Measurements from ENCODE around the gene FIS1.
A peak's percentile ranks its signal among the peaks of the same experiment; 100 is the strongest.
"Not testable (repeated sequence)": the region's sequence is repeated elsewhere in the genome, so short reads cannot be mapped to it uniquely, and the experiment has no call there.

Gene FIS1

GRCh38 chr7:101258243-101258731 is 13.4 kb upstream of the FIS1 start:
- DNase-seq (ENCODE audit: low read depth, low spot score) = no peak

DNA sequence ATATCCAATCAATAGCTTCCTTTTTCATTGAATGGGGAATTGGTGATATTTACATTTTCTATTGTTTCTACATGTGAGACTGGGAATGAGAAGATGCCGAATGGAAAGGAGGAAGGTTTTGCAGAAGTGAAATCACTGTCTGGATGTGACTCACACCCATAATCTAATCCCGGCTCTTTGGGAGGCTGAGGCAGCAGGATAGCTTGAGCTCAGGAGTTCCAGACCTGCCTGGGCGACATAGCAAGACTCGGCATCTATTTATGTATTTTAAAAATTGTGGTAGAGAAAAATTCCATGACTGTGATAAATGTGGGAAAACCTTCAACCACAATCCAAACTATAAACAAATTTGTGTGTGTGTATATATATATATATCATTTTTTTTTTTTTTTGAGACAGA is 10.9 kb upstream of the FIS1 start:
- no peak for DNase-seq (ENCODE audit: low read depth, low spot score)

GRCh38 chr7:101253199-101253598 is 8.3 kb upstream of the FIS1 start:
- DNase-seq (ENCODE audit: low read depth, low spot score) = not testable (repeated sequence)

- DNase-seq (ENCODE audit: low read depth, low spot score) = peak; percentile 99
Measured at GRCh38 chr7:101251871-101252659, 7.2 kb upstream of the FIS1 start.

DNA sequence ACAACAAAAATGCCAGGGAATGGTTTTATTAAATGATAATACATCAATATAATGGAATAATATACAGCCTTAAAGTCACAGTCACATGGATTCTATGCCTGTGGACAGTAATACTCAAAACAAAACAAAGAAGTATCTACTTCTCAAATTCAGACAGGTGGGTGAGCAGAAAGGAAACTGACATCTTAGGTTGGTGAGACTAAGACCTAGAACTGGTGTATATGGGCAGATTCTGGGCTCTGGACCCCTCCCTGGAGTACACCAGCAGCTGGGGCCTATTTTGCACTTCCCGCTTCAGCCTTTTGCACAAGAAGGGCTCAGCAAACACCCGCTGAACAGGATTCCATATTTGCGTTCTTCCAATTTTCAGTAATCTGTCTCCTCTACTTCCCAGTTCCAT is 5.4 kb upstream of the FIS1 start:
- no peak for DNase-seq (ENCODE audit: low read depth, low spot score)

DNA sequence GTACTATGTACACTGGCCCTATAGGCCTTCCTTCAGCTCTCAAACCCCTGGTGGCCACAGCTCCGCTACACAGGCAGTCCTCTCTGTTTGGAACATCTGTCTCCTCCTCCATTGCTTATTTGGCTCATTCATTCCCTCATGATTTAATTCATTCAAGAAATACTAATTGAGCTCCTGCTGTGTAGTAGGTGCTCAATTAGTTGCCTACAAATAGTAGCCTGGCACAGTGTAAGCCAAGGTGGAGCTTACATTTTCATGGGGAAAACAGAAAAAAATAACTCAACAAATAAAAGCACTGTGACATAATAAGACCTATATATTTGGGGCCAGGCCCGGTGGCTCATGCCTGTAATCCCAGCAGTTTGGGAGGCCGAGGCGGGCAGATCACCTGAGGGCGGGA is 3.4 kb upstream of the FIS1 start:
- no peak for DNase-seq (ENCODE audit: low read depth, low spot score)

DNA sequence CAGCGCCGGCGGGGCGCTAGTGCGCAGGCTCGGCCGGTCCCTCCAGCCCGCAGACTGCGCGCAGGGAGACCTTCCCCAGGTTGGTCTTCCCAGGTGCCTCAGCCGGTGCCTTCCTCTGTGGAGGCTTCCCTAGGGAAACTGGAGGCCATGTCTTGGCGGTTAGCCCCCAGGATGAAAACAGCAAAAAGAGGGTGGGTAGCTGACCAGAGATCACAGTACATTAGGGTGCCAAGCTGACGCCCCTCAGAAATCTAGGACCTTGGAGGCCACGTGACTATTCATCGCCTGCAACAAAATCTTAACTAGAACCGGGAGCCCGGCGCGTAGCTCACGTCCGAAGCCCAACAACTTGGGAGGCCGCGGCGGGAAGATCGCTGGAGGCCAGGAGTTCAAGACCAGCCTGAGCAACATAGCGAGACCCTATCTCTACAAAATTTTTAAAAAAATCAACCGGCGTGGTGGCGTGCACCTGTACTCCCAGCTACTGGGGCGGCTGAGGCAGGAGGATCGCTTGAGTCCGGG is 327 bp upstream of the FIS1 start:
- no peak for DNase-seq (ENCODE audit: low read depth, low spot score)

GRCh38 chr7:101243646-101244374 is 1.1 kb downstream of the FIS1 start:
- DNase-seq (ENCODE audit: low read depth, low spot score) = no peak

DNA sequence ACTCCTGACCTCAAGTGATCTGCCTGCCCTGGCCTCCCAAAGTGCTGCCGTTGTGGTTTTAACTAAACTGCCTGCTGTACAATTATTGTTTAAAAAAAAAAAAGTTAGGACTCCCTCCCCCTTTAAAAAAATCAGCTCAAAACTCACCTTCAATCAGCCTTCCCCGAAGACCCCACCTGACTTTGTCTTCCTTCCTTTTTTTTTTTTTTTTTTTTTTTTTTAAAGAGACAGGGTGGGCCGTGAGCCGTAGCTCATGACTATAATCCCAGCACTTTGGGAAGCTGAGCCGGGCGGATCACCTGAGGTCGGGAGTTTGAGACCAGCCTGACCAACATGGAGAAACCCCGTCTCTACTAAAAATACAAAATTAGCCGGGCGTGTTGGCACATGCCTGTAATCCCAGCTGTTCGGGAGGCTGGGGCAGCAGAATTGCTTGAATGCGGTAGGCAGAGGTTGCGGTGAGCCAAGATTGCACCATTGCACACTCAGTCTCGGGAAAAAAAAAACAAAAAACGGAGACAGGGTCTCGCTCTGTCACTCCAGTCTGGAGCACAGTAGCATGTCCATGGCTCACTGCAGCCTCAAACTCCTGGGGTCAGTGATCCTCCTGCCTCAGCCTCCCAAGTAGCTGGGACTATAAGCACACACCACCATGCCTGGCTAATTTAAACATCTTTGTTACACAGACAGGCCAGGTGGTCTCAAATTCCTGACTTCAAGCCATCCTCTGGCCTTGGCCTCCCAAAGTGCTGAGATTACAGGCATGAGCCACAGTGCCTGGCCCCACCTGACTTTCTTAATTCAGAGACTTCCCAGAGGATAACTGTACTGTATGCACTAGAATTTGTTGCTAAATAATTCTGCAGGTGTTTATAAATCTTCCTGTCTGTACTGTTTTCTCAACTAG is 3.2 kb downstream of the FIS1 start:
- DNase-seq (ENCODE audit: low read depth, low spot score) = no peak

DNA sequence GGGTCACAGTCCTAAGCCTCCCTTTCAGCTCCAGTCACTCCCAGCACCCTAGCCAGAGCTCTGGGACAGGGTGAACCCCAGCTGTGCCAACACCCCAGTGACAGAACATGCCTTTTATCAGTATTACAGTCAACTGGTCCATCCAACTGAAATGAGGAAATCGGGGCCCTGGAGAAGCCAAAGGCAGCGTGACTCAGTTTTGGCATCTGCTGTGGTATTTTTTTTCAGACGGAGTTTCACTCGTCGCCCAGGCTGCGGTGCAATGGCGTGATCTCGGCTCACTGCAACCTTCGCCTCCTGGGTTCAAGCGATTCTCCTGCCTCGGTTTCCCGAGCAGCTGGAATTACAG is 3.9 kb downstream of the FIS1 start:
- no peak for DNase-seq (ENCODE audit: low read depth, low spot score)

- DNase-seq (ENCODE audit: low read depth, low spot score) = no peak
Measured at GRCh38 chr7:101240226-101241014, 4.5 kb downstream of the FIS1 start.

GRCh38 chr7:101239951-101240220 is 5.0 kb downstream of the FIS1 start:
- no peak for DNase-seq (ENCODE audit: low read depth, low spot score)

GRCh38 chr7:101239191-101239950 is 5.5 kb downstream of the FIS1 start:
- DNase-seq (ENCODE audit: low read depth, low spot score) = no peak

GRCh38 chr7:101238226-101239182 is 6.4 kb downstream of the FIS1 start:
- DNase-seq (ENCODE audit: low read depth, low spot score) = peak; percentile 89

GRCh38 chr7:101237206-101238067 is 7.4 kb downstream of the FIS1 start, which contains the start of gene CLDN15:
TSS of gene CLDN15 (minus strand) at chr7:101237802. CDS start at chr7:101237581, 221 bp downstream.
- no peak for DNase-seq (ENCODE audit: low read depth, low spot score)

- no peak for DNase-seq (ENCODE audit: low read depth, low spot score)
Measured at GRCh38 chr7:101236292-101236835, 8.5 kb downstream of the FIS1 start.

DNA sequence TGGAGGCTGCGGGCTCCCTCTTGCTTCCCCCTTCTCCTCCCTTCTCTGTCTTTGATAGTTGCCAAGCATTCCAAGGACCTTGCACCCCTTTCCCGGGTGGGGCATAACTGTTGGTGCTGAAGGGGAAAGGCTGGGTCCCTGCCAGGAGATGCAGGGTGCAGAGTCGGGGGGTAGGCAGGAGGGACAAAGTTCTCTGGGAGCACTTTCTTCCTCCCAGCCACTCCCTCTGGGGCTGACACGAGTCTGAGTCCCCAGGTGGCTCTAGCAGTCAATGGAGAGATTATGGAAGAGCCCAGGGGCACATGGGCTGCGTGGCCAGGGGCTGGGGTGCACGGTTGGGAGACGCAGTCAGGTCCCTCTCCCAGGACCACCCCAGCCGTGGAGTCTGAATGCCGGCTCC is 9.4 kb downstream of the FIS1 start:
- DNase-seq (ENCODE audit: low read depth, low spot score) = no peak

DNA sequence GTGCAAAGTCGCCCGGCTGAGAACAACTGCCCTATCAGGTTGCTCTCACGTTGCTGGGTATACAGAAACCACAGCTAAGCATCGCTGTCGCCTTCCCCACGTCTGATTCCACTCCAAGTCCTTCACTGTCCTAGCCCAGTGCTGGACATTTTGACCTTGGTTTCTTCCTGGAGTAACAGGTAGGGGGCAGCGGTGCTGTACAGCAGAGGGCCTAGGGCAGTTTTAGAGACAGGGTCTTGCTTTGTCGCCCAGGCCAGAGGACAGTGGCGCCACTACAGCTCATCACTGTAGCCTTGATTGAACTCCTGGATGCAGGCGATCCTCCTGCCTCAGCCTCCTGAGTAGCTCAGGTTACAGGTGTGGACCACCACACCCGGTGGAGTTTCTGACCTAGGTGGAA is 9.8 kb downstream of the FIS1 start:
- peak; percentile 64 for DNase-seq (ENCODE audit: low read depth, low spot score)
